Gastrocnemius medialis (tissue), 4 donors: Measurements from ENCODE around the gene ZFHX3.

Experiments
- CTCF ChIP-seq, 5 experiments: fragments of 450-650 bp in 3 of 5; fragments of 200-600 bp in 2 of 5; sonication (generic) in 2 of 5; IDR thresholded peaks in 4 of 5; conservative IDR thresholded peaks in 1 of 5; 1 replicate in 4 of 5; 2 replicates in 1 of 5; pipeline ENCODE4 v1.5.1; 2016 to 2019; ENCODE audit warnings: antibody characterized with exemption in 5 of 5, mild to moderate bottlenecking in 3 of 5, moderate library complexity in 3 of 5
- POLR2A ChIP-seq, 2 donors: fragments of 450-650 bp; IDR thresholded peaks; one replicate each; pipeline ENCODE4 v1.6.1; 2017; ENCODE audit warnings: antibody characterized with exemption in 2 of 2, mild to moderate bottlenecking in 2 of 2, moderate library complexity in 2 of 2

GRCh38 chr16:72985148-72985941 is 62.6 kb downstream of the ZFHX3 start:
- TF ChIP-seq CTCF (IDR thresholded peaks at IDR 0.05 in 4 of 5, conservative IDR thresholded peaks at IDR 0.05 in 1 of 5) (no peak), POLR2A (IDR thresholded peaks at IDR 0.05) (peak; percentile 46 to 76)
